ENCODE data around the gene KLHL14. TPM values are rescaled to one million over a fixed set of nuclear protein-coding genes. Genes with fewer than 3 reads are reported as not detected.

The KLHL14 gene
- total RNA-seq, 1 experiment from 2014 or later = 6.7 TPM

DNA sequence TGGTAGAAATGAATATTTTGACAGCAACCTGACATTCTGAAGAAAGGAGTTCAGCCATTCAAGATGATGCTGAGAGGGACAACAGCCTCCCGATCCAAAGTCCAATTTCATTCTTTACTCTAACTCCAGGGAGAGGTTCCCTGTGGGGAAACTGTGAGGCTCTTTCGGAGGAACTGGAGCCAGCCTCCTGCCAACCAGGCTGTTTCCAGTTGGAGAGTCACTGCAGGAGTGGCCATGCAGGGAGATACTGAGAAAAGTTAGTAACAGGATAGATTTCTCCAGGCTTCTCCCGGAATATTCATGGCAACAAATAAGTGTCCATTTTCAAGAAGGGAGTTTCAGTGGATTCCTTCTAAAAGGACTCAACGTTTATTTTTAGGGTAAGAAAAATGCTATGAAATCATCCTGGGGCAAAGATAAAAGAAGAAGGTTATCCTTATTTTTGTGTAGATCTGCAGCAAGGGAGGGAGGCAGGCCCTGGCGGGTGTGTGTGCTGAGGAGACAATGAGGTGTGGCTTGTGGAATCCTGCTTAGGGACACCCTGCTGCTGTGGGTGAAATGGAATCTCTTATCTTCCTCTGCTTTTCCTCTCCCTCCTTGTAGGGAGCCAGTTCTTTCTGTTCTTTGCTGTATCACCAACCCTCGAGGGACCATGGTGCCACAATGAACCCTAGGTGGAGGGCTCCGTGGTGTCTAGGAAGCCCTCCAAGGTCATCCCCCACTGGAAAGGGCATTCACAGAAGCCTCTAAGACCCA lies 18.1 kb downstream of the KLHL14 start:
- intact Hi-C loops (cut with micrococcal nuclease; ENCODE audit: unreplicated experiment) = no loop called here
- Histone ChIP-seq H3K27me3 (ENCODE audit: control insufficient read depth, insufficient read depth, low read length) (no peaks in the 10 kb centered on the region), H3K27ac (ENCODE audit: low read length) (no peak overlapping the region), H3K36me3 (ENCODE audit: control insufficient read depth, insufficient read depth, low read length) (no peaks in the 10 kb centered on the region), H3K4me1 (ENCODE audit: control insufficient read depth, insufficient read depth, low read length) (no peaks in the 10 kb centered on the region), H3K4me3 (ENCODE audit: low read depth in 2 of 2, low read length in 2 of 2) (no peak overlapping the region), H3K9me3 (ENCODE audit: control insufficient read depth, insufficient read depth, low read depth, low read length) (no peaks in the 10 kb centered on the region)
- no peak for ATAC-seq
- ChIA-PET CTCF (no interaction called here), POLR2A (no interaction called here)
- in situ Hi-C loops (cut with HindIII; ENCODE audit: low pct_unique_long_range_greater_than_20kb, low sequenced_read_pairs) = no loop called here
- no peak for TF ChIP-seq TCF7L2 (IDR thresholded peaks at IDR 0.05; ENCODE audit: low read depth, low read length)
- no peak for TF ChIP-seq POLR2AphosphoS5 (IDR thresholded peaks at IDR 0.05; ENCODE audit: low read depth, low read length)
- TF ChIP-seq REST (IDR thresholded peaks at IDR 0.05; ENCODE audit: insufficient read depth in 1 of 2, low read depth in 2 of 2, low read length in 1 of 2) = no peak
- TF ChIP-seq, protein P1, sequence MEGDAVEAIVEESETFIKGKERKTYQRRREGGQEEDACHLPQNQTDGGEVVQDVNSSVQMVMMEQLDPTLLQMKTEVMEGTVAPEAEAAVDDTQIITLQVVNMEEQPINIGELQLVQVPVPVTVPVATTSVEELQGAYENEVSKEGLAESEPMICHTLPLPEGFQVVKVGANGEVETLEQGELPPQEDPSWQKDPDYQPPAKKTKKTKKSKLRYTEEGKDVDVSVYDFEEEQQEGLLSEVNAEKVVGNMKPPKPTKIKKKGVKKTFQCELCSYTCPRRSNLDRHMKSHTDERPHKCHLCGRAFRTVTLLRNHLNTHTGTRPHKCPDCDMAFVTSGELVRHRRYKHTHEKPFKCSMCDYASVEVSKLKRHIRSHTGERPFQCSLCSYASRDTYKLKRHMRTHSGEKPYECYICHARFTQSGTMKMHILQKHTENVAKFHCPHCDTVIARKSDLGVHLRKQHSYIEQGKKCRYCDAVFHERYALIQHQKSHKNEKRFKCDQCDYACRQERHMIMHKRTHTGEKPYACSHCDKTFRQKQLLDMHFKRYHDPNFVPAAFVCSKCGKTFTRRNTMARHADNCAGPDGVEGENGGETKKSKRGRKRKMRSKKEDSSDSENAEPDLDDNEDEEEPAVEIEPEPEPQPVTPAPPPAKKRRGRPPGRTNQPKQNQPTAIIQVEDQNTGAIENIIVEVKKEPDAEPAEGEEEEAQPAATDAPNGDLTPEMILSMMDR (IDR thresholded peaks at IDR 0.05) = no peak
- no peak for TF ChIP-seq SIN3A (IDR thresholded peaks at IDR 0.05; ENCODE audit: borderline replicate concordance, insufficient read depth, low read depth, low read length)
- no peak for DNase-seq (ENCODE audit: low read depth, low spot score)
- BruUV-seq (replicated peaks) = no TSS peak

- intact Hi-C loops (cut with micrococcal nuclease; ENCODE audit: unreplicated experiment) (no loop called here), in situ Hi-C loops (cut with HindIII; ENCODE audit: low pct_unique_long_range_greater_than_20kb, low sequenced_read_pairs) (no loop called here)
- TF ChIP-seq TCF7L2 (IDR thresholded peaks at IDR 0.05; ENCODE audit: low read depth, low read length) = no peak
- TF ChIP-seq, protein P1 (IDR thresholded peaks at IDR 0.05) = no peak
- TF ChIP-seq SIN3A (IDR thresholded peaks at IDR 0.05; ENCODE audit: borderline replicate concordance, insufficient read depth, low read depth, low read length) = no peak
- no peak for TF ChIP-seq REST (IDR thresholded peaks at IDR 0.05; ENCODE audit: insufficient read depth in 1 of 2, low read depth in 2 of 2, low read length in 1 of 2)
- no peak for TF ChIP-seq POLR2AphosphoS5 (IDR thresholded peaks at IDR 0.05; ENCODE audit: low read depth, low read length)
- no TSS peak for BruUV-seq (replicated peaks)
- Histone ChIP-seq H3K9me3 (ENCODE audit: control insufficient read depth, insufficient read depth, low read depth, low read length) (no peaks in the 10 kb centered on the region), H3K27ac (ENCODE audit: low read length) (no peak overlapping the region), H3K27me3 (ENCODE audit: control insufficient read depth, insufficient read depth, low read length) (no peaks in the 10 kb centered on the region), H3K4me3 (ENCODE audit: low read depth in 2 of 2, low read length in 2 of 2) (no peak overlapping the region), H3K4me1 (ENCODE audit: control insufficient read depth, insufficient read depth, low read length) (no peaks in the 10 kb centered on the region), H3K36me3 (ENCODE audit: control insufficient read depth, insufficient read depth, low read length) (no peaks in the 10 kb centered on the region)
- DNase-seq (ENCODE audit: low read depth, low spot score) (no peak), ATAC-seq (no peak)
- ChIA-PET CTCF (no interaction called here), POLR2A (interaction anchor here (0.6 kb wide), 1 partner anchor 23 kb away, joined by 9 read pairs; no protein-coding TSS in a partner anchor)
Observed at GRCh38 chr18:32753656-32754260, 19.1 kb downstream of the KLHL14 start.
